GM19351 (cell line): Measurements from ENCODE around the gene WBP2.

ENCODE experiments used
- ATAC-seq: cut with Tn5 transposase; IDR thresholded peaks from one replicate; pipeline ENCODE4 v1.9.1; 2021; ENCODE audit warnings: mild to moderate bottlenecking, moderate library complexity; ENCODE audit not compliant: unreplicated experiment

The WBP2 gene

GRCh38 chr17:75845058-75845711, 9.9 kb downstream of the WBP2 start:
- peak; percentile 77 for ATAC-seq

- peak; percentile 7 for ATAC-seq
Observed at GRCh38 chr17:75844530-75845057, 10.5 kb downstream of the WBP2 start.

- ATAC-seq, result peak; percentile 21
Observed at GRCh38 chr17:75843577-75844529, 11.3 kb downstream of the WBP2 start, which contains the start of gene UNC13D. Gene UNC13D (minus strand): TSS chr17:75844404. CDS start chr17:75844337, 67 bp downstream.

GRCh38 chr17:75842963-75843576, 12.1 kb downstream of the WBP2 start:
- no peak for ATAC-seq

DNA sequence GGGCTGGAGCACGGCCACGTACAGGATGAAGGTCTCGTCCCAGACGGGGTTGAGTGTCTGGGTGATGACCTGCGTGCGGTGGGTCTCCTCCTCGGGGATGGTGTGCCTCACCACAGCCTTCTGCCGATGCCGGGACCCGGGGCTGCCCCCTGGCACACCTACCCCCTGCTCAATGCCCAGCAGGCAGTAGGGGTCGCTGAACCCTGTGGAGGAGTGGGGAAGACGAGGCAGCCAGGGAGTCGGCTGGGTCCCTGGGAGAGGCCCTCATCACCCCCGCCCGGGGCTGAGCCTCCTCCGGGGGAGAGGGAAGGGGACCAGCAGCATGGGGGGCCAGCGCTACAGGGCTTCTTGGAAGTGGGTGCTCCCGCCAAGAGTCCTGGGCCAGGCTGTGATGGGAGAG, 12.7 kb downstream of the WBP2 start:
- no peak for ATAC-seq

GRCh38 chr17:75840799-75841164, 14.4 kb downstream of the WBP2 start:
- ATAC-seq, result no peak

- ATAC-seq, result no peak
Observed at GRCh38 chr17:75839942-75840798, 15.0 kb downstream of the WBP2 start.

- ATAC-seq, result no peak
Observed at GRCh38 chr17:75838410-75838809, 16.7 kb downstream of the WBP2 start.

- ATAC-seq, result no peak
Observed at GRCh38 chr17:75837899-75838298, 17.2 kb downstream of the WBP2 start.

DNA sequence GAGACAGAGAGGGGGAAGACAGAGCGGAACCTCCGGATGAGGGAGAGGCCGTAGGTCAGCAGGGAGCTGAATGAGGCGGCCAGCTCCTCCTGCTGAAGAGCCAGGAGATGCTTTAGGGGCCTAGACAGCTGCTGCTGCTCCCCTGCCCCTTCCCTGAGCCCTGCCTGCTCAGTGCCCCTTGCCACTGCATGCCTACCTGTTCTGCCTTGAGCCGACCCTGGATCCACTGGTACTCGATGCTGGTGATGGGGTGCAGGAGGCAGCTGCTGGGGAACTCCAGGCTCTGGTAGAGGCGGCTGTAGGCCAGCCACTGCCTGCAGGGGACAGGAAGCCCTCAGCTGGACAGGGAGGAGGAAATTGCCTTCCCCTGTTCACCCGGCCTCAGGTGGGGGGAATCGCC, 18.5 kb downstream of the WBP2 start:
- no peak for ATAC-seq

GRCh38 chr17:75835654-75835987, 19.5 kb downstream of the WBP2 start:
- ATAC-seq, result no peak

GRCh38 chr17:75834928-75835653, 20.0 kb downstream of the WBP2 start:
- no peak for ATAC-seq

- no peak for ATAC-seq
Observed at GRCh38 chr17:75834279-75834920, 20.7 kb downstream of the WBP2 start.

- no peak for ATAC-seq
Observed at GRCh38 chr17:75832652-75833400, 22.3 kb downstream of the WBP2 start.

GRCh38 chr17:75832164-75832651, 22.9 kb downstream of the WBP2 start:
- ATAC-seq, result no peak

- ATAC-seq, result no peak
Observed at GRCh38 chr17:75831032-75831571, 24.0 kb downstream of the WBP2 start.

DNA sequence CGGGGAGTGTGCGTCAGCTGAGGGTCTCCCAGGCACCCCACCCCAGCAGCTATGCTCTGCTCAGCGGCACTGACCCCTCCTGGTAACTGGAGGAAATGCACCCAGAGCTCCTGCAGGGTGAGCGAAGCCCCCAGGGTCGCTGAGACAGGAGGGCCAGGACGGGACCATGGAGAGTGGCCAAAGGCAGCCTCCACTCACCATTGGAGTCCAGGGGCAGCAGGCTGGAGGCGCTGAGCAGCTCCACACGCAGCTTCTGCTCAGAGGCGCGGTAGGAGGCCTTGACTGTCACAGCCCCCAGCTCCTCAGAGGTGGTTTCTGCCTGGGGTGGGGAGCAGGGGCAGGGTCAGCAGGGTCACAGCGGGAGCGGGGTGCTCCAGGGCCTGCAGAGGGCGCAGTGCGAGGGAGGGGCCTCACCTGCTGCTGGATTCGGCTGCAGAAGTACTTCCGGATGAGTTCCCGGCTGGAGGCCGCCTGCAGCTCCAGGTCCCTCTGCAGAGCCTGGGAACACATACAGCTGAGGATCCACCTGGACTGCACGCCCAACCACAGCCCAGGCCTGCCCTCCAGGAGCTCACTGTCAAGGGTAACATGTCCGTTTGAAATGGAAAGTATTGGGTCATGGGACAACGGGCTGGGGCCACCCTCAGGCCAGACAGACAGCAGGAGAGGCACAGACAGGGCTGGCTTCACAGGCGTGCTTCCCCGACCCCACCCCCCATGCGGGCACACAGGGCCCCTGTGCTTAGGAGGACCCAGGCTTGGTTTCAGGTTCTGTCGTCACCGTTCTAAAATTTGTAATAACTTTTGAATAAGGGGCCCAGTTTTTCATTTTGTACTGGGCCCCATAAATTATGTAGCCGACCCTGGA, 24.7 kb downstream of the WBP2 start:
- ATAC-seq, result no peak
